T-helper 2 cell (primary cell): ENCODE results near the gene VN1R5.

Experiments
- DNase-seq, 5 experiments: peaks; one replicate each; pipeline versions ENCODE4 v3.0.0 to v3.0.0-alpha.2; 2012 to 2022

VN1R5 gene

DNA sequence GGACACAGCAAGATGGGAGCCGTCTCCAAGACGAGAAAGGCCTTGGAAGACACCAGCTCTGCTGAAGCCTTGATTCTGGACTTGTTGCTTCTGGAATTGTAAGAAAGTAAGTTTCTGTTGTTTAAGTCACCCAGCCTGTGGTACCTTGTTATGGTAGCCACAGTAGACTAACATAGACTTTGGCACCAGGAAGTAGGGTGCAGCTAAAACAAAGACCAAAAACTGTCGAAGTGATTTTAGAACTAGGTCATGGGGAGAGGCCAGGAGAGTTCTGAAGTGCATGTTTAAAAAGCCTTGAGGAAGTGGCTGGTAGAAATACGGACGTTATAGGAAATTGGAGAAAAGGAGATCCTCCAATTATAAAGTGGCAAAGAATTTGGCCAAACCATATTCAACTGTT, 47.3 kb downstream of the VN1R5 start:
- DNase-seq: no peak

DNA sequence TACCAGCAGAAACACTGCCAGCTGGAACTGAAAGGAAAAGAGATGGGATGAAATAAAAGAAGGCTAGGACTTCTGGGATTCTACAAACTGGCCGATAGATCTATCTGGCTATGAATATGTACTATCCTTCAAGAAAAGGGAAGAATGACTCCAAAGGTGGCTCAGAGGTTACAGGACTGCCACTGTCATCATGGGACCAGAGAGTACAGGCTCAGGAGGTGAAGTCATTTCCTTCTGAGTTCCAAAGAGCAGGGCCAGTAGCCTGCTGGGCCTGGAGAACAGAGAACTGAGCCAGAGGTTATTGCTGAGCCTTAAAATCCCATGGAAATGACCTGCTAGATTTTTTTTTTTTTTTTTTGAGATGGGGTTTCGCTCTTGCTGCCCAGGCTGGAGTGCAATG, 48.2 kb downstream of the VN1R5 start:
- DNase-seq: no peak
